NB4 (cell line): ENCODE measurements around the gene KIRREL3.

ENCODE experiments used
- POLR2A ChIP-seq: IDR thresholded peaks from 2 replicates; pipeline ENCODE4 v1.6.1; 2011; ENCODE audit warnings: mild to moderate bottlenecking; ENCODE audit not compliant: insufficient read length; ENCODE audit errors: extremely low read depth
- TF ChIP-seq, protein P1 (sequence below): IDR thresholded peaks from one replicate; pipeline ENCODE4 v1.5.1; 2012; ENCODE audit warnings: low read depth, low read length
- TF ChIP-seq, protein P2 (sequence below): IDR thresholded peaks from 2 replicates; pipeline ENCODE4 v1.6.1; 2011; ENCODE audit warnings: low read depth, low read length

DNA sequence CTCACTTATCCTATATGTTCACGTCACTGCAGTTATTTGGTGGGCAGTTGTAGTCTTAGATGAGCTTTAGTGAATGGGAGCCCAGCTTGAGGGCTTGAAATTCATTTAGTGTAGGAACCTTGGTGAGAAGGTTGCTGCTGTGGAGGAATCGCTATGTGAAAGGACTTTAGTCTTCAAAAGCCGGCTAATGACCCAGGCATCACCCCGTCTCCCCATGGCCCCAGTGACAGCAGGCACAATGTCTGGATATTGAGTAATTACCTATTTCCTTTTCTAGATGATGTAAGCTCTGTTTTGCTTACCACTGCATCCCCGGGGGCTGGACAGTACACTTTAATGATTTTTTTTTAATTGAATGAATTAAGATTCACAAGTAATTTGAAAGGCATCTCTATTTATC, 361.9 kb downstream of the KIRREL3 start:
- no peak for TF ChIP-seq POLR2A
- TF ChIP-seq, protein P1, sequence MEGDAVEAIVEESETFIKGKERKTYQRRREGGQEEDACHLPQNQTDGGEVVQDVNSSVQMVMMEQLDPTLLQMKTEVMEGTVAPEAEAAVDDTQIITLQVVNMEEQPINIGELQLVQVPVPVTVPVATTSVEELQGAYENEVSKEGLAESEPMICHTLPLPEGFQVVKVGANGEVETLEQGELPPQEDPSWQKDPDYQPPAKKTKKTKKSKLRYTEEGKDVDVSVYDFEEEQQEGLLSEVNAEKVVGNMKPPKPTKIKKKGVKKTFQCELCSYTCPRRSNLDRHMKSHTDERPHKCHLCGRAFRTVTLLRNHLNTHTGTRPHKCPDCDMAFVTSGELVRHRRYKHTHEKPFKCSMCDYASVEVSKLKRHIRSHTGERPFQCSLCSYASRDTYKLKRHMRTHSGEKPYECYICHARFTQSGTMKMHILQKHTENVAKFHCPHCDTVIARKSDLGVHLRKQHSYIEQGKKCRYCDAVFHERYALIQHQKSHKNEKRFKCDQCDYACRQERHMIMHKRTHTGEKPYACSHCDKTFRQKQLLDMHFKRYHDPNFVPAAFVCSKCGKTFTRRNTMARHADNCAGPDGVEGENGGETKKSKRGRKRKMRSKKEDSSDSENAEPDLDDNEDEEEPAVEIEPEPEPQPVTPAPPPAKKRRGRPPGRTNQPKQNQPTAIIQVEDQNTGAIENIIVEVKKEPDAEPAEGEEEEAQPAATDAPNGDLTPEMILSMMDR, result no peak
- TF ChIP-seq, protein P2, sequence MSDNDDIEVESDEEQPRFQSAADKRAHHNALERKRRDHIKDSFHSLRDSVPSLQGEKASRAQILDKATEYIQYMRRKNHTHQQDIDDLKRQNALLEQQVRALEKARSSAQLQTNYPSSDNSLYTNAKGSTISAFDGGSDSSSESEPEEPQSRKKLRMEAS, result no peak
